HG03342 (cell line): ENCODE measurements around the gene ZNF611.
"Not testable (repeated sequence)": the region's sequence is repeated elsewhere in the genome, so short reads cannot be mapped to it uniquely, and the experiment has no call there.

ENCODE experiments used
- ATAC-seq: cut with Tn5 transposase; IDR thresholded peaks from one replicate; pipeline ENCODE4 v1.9.1; 2021; ENCODE audit warnings: mild to moderate bottlenecking, moderate library complexity; ENCODE audit not compliant: unreplicated experiment

ZNF611 gene

DNA sequence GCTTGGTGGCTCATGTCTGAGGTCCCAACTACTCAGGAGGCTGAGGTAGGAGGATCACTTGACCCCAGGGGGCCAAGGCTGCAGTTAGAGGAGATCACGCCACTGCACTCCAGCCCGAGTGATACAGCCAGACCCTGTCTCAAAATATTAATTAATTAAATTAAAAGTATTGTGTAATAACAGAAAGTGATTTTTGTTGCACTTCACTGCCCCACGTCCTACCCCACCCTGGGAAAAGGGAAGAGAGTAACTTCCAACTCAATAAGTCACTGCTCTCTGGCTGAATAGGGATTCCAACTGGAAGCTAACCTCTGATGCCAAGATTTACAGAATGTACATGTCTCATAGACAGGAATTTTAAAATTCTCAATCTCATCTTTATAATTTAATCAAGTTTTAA is 47.2 kb downstream of the ZNF611 start:
- ATAC-seq, result no peak

DNA sequence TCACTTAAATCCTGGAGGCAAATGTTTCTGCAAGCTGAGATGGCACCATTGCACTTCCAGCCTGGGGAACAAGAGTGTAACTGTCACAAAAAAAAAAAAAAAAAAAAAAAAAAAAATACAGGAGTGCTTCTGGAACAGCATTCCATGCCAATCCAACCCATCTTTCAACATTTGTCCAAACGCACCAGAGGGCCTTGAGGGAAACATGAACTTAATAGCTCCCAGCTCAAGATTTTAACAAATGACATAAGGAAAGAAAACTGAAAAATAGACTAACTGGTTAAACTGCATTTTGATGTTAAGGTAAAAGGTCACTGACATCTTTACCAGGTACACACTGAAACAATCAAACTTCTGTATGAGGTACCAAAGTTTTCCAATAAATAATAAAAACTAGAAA is 49.0 kb downstream of the ZNF611 start:
- no peak for ATAC-seq

DNA sequence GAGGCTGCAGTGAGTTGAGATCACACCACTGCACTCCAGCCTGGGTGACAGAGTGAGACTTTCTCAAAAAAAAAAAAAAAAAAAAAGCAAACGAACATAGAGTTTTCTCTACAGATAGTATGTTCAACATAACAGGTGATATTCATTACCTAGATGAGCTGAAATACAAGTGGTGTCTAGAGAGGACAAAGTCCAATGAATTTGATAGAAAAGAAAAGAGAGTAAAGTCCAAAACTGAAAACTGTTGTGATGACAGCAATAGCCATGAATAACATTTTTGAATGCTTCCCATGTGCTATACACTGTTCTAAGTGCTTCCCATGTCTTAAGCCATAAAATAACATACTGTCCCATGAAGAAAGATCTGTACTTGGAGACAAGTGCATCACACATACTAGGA is 53.6 kb downstream of the ZNF611 start:
- ATAC-seq, result not testable (repeated sequence)

DNA sequence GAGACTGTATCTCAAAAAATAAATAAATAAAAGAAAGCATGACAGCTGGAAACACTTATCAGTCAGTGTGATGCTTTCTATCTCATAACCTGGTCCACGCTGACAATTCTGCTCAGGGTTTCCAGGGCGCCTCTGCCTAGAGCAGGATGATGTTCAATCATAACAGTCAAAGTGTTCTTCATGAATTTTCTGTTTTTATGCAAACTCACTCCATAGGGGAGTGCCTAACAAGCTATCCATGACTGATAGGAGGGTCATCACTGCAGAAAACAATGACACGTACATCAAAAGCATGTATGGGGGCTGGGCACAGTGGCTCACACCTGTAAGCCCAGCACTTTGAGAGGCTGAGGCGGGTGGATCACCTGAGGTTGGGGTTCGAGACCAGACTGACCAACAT is 55.2 kb downstream of the ZNF611 start:
- no peak for ATAC-seq

DNA sequence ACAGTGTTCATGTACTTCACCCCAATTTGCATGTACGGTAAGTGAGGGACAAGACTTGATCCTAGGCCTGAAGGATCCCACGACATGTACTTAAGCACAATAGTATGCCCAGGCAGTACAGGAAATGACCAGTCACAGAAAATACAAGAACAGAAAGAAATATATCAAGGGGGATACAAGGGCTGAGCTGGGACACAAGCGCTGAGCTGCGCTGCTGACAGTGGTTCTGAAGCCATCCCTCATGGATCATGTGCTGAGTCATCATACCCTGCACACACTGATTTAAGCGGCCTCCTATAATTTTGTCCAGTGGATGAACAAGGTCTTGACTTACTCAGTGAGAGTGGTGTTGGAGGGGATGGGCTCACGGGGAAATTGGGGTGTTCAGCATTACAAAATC is 59.6 kb downstream of the ZNF611 start:
- not testable (repeated sequence) for ATAC-seq

DNA sequence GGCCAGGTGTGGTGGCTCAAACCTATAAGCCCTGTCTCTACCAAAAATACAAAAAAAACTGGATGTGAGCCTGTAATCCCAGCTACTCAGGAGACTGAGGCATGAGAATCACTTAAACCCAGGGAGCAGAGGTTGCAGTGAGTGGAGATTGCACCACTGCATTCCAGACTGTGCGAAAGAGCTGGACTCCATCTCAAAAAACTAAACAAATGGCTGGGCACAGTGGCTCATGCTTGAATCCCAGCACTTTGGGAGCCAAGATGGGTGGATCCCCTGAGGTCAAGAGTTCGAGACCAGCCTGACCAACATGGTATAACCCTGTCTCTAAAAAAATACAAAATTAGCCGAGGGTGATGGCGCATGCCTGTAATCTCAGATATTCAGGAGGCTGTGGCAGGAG is 61.8 kb downstream of the ZNF611 start:
- no peak for ATAC-seq

DNA sequence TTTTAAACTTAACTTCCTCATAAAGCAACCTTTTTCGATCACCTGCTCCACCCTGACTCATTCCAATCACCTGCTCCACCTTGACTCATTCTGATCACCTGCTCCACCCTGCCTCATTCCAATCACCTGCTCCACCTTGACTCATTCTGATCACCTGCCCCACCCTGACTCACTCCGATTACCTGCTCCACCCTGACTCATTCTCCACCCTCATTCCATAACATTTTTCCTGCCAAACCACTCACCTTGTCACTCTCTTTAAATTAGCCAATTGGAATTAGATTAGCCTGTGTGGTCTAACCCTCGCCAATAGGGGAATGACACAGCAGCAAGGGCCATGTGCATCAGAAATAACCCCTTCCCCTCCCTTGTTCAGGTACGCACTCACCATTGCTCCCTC is 64.8 kb downstream of the ZNF611 start:
- no peak for ATAC-seq

DNA sequence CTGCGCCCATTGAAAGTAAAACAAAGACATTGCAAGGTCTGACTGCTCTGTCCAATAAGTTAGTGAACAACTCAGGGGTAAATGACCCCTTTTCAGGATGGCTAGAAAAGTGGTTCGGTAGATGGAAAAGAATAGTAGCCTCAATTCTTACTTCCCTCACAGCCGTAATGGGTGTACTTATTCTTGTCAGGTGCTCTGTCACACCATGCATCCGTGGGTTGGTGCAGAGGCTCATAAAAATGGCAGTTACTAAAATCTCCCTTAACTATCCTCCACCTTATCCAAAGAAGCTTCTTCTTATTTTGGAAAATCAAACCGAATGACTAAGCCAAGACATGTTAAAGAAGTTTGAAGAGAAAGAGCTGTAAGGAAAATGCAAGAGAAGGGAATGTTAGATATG is 65.3 kb downstream of the ZNF611 start:
- ATAC-seq, result no peak

DNA sequence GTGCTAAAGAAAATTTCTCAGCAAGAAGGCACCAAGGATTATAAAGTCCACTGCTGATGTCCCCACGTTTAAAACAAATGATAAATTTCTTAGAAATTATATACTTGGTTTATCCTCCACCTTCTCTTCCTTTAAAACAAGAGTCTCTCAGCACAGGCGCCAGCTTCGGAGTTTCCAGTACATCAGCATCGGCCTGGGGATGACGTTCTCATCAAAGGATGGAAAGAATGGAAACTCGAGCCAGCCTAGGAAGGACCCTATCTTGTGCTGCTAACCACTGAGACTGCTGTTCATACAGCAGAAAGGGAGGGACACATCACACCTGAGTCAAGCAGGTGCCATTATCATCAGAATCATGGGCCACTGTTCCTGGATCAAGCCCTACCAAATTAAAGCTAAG is 66.9 kb downstream of the ZNF611 start:
- no peak for ATAC-seq

DNA sequence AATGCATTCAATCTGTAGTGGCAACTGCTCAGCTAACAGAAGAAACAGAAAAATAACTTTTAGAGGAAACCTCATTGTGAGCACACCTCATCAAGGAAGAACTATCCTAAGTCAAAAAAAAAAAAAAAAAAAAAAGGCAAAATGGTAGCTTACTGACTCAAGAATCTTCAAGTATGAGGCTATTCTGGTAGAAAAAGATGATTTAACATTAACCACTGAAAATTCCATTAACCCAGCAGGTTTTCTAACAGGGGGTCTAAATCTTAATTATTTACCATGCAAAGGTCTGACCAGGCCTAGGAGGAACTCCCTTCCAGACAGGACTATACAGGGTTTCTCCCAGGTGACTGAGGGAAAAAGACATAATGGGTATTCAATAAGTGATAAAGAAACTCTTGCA is 68.3 kb downstream of the ZNF611 start:
- ATAC-seq, result no peak

DNA sequence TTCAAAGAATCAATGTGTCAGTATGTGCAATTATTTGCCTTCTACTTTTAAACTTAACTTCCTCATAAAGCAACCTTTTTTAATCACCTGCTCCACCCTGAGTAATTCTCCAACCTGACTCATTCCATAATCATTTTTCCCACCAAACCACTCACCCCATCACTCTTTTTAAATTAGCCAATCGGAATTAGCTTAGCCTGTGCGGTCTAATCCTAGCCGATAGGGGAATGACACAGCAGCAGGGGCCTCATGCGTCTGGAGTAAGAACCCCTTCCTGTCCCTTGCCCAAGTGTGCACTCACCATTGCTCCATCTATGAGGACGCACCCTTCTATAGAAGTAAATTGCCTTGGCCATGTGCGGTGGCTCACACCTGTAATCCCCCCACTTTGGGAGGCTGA is 69.3 kb downstream of the ZNF611 start:
- no peak for ATAC-seq

DNA sequence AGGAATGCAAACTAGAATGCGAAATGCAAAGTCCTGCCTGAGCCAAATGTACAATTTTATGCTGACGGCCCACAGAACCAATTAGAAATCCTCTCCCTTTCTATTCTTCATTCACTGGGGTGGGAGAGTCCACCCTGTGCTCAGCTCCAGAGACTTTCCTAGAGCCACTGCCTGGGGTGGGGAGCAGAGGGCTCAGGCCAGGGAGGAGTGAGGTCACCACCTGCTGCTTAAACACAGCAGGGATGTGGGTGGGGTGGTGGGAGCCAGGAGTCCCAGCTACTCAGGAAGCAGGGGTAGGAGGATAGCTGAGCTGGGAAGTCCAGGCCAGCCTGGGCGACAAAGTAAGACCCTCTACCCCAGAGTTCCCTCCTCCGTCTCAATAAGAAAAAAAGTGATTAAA is 69.8 kb downstream of the ZNF611 start:
- ATAC-seq, result no peak

DNA sequence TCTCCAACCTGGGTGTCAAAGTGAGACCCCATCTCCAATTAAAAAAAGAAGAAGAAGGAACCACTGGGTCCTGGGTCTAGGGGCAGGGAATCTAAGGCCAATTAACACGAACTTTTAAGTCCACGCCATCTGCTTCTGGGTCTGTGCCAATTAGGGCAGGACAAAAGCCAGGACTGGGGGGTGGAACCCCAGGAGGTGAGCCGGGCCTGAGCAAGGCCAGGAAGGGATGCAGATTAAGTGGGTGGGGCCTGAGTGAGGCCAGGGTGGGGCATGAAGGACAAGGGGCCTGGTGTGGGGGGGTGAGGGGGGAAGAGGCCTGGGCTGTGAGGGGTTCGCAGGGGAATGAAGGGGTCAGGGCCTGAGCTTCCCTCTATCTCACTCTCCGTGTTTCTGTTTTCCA is 70.4 kb downstream of the ZNF611 start:
- ATAC-seq, result no peak

DNA sequence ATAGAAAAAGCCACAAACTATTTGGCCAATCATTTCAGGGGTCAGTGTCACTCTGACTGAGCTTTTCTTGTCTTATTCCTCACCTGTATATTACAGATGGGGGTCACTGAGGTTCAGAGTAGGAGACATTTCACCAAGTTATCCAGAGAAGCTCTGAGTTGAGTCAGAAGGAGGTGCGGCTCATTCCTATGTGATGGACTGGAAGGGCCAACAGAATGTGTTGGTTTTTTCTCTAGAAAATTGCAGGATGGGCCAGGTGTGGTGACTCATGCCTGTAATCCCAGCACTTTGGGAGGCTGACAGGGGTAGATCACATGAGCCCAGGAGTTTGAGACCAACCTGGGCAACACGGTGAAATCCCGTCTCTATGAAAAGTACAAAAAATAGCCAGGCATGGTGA is 72.2 kb downstream of the ZNF611 start:
- no peak for ATAC-seq

DNA sequence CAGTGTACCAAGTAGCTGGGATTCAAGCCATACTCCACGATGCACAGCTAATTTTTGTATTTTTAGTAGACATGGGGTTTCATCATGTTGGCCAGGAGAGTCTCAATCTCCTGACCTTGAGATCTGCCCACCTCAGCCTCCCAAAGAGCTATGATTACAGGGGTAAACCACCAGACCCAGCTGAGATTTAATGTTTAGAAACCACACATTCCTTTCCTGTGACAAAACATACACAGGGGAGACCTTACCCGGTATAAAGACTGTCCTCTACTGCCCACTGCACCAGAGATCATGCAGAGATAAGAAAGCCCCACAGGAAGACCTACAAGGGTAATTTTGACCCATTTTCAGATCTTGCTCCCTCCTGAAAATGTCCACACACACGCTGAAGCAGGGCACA is 73.9 kb downstream of the ZNF611 start:
- ATAC-seq, result no peak

DNA sequence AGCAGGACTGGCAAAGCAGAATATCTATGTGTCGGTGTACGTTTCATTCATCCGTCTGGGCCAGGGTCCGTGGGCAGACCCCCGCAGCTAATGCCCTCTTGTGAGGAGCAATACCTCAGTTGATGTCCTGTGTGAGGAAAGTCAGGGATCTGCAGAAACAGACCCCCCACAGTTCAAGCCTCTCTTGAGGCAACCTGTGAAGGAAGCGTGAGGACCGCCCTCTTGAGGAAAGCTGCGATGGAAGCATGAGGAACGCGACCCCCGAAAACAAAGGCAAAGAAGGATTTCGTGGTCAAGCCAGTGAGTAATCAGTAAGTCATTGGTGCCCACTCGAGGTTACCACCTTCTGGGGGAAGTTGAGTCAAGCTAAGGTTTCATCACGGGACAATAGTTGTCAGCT is 75.8 kb downstream of the ZNF611 start:
- ATAC-seq, result no peak

DNA sequence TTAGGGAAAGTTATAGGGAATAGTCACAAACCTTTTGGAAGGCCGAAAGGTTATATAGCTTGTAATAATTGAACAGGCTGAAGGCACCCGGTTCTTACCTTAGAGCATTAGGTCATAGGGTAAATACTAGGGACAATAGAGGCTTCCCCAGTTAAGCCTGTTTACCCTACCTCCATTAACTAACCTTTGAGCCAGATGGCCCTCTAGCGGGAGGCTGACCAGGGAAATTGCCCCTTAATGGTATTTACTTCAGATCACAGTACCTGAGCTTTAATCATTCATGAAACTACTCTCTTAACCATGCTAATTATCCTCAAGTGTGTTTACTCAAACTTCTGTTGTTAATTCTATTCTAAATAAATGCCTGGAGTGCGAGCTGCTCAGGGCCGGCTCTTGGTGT is 76.2 kb downstream of the ZNF611 start:
- ATAC-seq, result no peak

DNA sequence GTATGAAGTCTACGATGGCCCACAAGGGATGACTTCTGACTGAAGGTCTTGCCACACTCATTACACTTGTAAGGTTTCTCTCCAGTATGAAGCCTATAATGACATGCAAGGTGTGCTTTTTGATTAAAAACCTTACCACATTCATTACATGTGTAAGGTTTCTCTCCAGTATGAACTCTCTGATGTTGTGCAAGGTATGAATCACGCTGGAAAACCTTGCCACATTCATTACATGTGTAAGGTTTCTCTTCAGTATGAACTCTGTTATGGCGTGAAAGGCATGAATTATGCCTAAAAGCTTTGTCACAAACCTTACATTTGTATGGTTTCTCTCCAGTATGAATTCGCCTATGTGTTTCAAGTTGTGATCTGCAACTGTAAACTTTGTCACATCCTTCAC is 81.7 kb downstream of the ZNF611 start:
- no peak for ATAC-seq
